Neutrophil (primary cell): ENCODE results near the gene CREB3L1.

Experiments
- H3K27ac ChIP-seq: fragments of 200-600 bp; sonication (generic); 2 replicates; pipeline ENCODE4 v1.5.1; 2016; ENCODE audit warnings: mild to moderate bottlenecking, moderate library complexity
- H3K27me3 ChIP-seq: fragments of 200-600 bp; sonication (generic); 2 replicates; pipeline ENCODE4 v1.6.0; 2016; ENCODE audit warnings: mild to moderate bottlenecking
- H3K36me3 ChIP-seq: fragments of 200-600 bp; sonication (generic); 2 replicates; pipeline ENCODE4 v1.5.1; 2017
- H3K4me1 ChIP-seq, 2 experiments: fragments of 200-600 bp in 1 of 2; sonication (generic) in 1 of 2; 1 replicate in 1 of 2; 2 replicates in 1 of 2; pipeline versions ENCODE4 v1.5.1 to v1.6.1; 2013 to 2016; ENCODE audit warnings: low read depth in 1 of 2, low read length in 1 of 2, mild to moderate bottlenecking in 1 of 2, moderate library complexity in 1 of 2; ENCODE audit not compliant: control insufficient read depth in 1 of 2, insufficient read depth in 1 of 2
- H3K4me3 ChIP-seq, 2 experiments: fragments of 200-600 bp in 1 of 2; sonication (generic) in 1 of 2; 1 replicate in 1 of 2; 2 replicates in 1 of 2; pipeline ENCODE4 v1.5.1; 2013 to 2016; ENCODE audit warnings: low read depth in 1 of 2, low read length in 1 of 2, mild to moderate bottlenecking in 1 of 2, moderate library complexity in 1 of 2
- H3K9me3 ChIP-seq: fragments of 200-600 bp; sonication (generic); 2 replicates; pipeline ENCODE4 v1.5.1; 2016
- TF ChIP-seq, protein P1 (sequence below): fragments of 200-600 bp; sonication (generic); IDR thresholded peaks from 2 replicates; pipeline ENCODE4 v1.5.1; 2016; ENCODE audit warnings: antibody characterized with exemption

CREB3L1 gene

DNA sequence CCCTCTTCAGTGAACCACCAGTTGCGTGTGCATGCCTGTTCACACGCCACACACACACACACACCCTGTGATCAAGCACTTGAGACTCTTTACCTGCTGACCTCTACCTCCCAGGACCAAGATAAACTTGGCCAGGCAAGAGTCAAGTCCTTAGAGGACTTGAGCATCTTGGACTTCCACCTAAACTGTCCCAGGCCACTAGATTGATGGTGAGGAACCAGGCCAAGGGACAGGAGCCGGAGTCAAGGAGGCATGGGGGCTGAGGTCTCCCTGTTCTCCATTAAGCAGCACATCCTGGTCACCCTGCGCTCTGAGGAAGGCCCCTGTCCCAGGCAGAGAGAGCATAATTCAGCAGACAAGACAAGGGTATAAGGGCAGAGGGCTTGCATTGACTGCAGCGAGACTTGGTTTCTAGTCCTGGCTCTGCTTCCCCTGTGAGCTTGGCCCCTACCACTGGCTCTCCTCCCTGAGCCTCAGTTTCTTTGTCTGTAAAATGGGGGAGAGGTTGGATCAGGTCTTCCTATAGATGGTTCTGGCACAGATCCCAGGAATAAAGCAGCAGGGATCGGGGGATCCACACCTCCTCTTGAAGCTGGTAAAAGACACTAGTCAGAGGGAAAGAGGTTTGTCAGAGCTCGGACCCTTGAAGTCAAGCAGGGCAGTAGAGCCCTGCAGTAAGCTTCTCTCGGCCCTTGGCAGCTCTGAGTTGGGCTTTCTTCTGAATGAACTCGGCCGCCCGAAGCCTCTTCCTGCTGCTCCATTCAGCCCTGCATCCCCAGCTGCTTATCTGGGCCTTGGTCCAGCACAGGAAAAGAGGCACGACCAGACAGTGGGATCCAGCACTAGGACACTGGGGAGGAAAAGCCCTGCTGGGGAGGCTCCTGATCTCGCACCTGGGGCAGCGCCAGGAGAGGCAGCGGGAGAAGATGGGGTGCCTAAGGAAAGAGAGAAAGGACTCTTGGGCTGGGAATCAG lies 2.0 kb downstream of the CREB3L1 start:
- Histone ChIP-seq H3K4me3 (no peak overlapping the region), H3K27ac (no peak overlapping the region), H3K27me3 (peaks cover 94% of the 10 kb centered on the region)

DNA sequence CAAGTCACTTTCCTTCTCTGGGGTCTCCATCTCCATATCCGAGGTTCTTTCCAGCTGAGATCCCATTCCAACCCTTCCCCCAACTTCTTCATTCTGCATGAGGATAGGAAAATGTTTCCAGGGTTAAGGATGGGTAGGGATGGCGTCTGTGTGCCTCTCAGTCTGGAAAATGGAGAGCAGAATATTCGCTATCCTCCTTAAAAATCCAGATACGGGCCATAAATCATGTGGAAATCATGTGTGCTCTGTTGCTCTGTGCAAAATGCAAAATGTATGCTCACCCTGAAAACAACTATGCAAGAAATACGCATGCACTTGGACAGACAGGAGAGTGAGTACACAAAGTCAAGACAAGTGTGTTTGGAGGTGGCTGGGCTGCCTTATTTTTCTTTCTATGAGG lies 3.2 kb downstream of the CREB3L1 start:
- Histone ChIP-seq H3K27me3 (peaks cover 95% of the 10 kb centered on the region), H3K4me1 (peaks cover 0 to 8% of the 10 kb centered on the region in 2 experiments), H3K36me3 (no peaks in the 10 kb centered on the region), H3K27ac (no peak overlapping the region), H3K9me3 (no peaks in the 10 kb centered on the region), H3K4me3 (no peak overlapping the region)
- TF ChIP-seq, protein P1, sequence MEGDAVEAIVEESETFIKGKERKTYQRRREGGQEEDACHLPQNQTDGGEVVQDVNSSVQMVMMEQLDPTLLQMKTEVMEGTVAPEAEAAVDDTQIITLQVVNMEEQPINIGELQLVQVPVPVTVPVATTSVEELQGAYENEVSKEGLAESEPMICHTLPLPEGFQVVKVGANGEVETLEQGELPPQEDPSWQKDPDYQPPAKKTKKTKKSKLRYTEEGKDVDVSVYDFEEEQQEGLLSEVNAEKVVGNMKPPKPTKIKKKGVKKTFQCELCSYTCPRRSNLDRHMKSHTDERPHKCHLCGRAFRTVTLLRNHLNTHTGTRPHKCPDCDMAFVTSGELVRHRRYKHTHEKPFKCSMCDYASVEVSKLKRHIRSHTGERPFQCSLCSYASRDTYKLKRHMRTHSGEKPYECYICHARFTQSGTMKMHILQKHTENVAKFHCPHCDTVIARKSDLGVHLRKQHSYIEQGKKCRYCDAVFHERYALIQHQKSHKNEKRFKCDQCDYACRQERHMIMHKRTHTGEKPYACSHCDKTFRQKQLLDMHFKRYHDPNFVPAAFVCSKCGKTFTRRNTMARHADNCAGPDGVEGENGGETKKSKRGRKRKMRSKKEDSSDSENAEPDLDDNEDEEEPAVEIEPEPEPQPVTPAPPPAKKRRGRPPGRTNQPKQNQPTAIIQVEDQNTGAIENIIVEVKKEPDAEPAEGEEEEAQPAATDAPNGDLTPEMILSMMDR, result no peak

More for the DNA sequence above, 2.0 kb downstream of the CREB3L1 start:
- Histone ChIP-seq H3K9me3 (no peaks in the 10 kb centered on the region), H3K36me3 (no peaks in the 10 kb centered on the region), H3K4me1 (peaks cover 0 to 8% of the 10 kb centered on the region in 2 experiments)
- TF ChIP-seq, protein P1, result no peak

DNA sequence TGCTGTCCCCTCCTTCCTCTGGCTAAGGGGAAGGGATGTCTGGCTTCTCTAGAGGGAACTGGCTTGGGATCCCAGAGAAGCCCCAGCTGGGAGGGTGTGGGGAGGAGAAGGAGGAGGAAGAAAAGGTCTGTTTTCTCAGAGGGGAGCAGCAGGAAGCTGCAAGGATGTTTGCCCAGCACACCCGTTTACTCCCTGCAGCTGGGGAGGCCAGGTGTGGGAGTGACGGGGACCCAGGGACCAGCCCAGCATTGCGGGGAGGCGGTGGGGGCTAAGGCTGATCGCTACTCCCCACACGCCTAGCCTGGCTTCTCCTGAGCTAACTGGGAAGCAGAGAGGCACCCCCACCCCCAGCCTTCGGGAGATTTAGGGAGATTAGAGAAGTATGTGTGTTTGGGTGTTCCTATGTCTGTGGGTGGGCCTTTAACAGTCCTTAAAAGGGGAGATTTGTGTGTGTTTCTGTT lies 3.9 kb downstream of the CREB3L1 start:
- Histone ChIP-seq H3K4me1 (peaks cover 0 to 8% of the 10 kb centered on the region in 2 experiments), H3K4me3 (no peak overlapping the region), H3K27ac (no peak overlapping the region), H3K36me3 (no peaks in the 10 kb centered on the region), H3K9me3 (no peaks in the 10 kb centered on the region), H3K27me3 (peaks cover 88% of the 10 kb centered on the region)
- TF ChIP-seq, protein P1, result no peak

DNA sequence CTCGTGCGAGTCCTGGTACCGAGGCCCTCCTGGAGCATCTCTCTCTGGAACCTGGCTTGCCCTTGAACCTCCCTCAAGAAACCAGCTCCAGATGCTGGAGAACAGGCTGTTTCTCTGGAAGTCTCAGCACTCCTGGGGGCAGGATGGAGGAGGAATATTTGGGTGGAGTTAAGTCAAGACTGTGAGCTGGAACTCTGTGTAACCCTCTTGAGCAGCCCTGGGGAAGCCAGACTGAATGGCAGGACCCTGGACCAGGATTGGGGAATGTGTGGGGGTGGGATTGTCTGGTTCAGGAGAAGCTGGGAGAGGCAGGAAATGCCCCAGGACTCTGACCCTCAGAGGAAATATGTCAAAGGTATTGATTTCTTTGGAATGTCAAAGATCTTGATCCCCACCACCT lies 7.7 kb downstream of the CREB3L1 start:
- TF ChIP-seq, protein P1, result no peak
- no peak overlapping the region for H3K27ac ChIP-seq
- no peaks in the 10 kb centered on the region for H3K4me1 ChIP-seq
- no peaks in the 10 kb centered on the region for H3K36me3 ChIP-seq
- no peak overlapping the region for H3K4me3 ChIP-seq
- H3K27me3 ChIP-seq, result peaks cover 50% of the 10 kb centered on the region
- H3K9me3 ChIP-seq, result no peaks in the 10 kb centered on the region

DNA sequence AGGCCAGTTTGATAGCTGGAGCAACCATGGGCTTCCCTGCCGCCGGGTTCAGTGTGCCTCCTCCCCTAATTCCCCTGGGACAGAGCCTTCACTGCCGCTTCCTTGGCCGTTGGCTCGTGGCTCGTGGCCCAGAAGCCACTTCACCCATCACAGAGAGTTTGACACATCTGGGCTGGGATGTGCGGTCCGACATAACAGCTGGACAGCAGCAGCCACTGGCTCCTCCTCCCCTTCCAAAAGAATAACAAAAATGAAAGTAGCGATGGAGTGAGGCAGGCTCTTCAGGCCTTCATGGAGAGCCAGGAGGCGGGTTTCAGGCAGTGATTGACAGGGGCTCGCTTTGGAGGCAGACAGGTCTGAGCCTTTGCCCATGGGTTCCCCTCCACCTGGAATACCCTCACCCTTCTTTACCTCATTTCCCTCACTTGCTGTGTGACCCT lies 8.2 kb downstream of the CREB3L1 start:
- H3K4me1 ChIP-seq, result no peaks in the 10 kb centered on the region
- H3K9me3 ChIP-seq, result no peaks in the 10 kb centered on the region
- H3K27ac ChIP-seq, result no peak overlapping the region
- H3K4me3 ChIP-seq, result no peak overlapping the region
- TF ChIP-seq, protein P1, result no peak
- no peaks in the 10 kb centered on the region for H3K36me3 ChIP-seq
- H3K27me3 ChIP-seq, result peaks cover 49% of the 10 kb centered on the region
